Karpas-422 (cell line): ENCODE data around the gene QRICH2. TPM values are rescaled to one million over a fixed set of nuclear protein-coding genes. Genes with fewer than 3 reads are reported as not detected.

Source experiments
- small RNA-seq: library from RNA; depleted of rRNA; stranded (forward); fragments of <200 nt; gene quantifications from one replicate; pipeline ENCODE3, GENCODE V24; 2014
- total RNA-seq: library from RNA; depleted of rRNA; stranded (reverse); fragments of >200 nt; shearing (Covaris generic); gene quantifications from 2 replicates; pipeline ENCODE4 v1.2.3, GENCODE V29; 2014; ENCODE audit warnings: low replicate concordance; rRNA removed

The QRICH2 gene
- total RNA-seq, 1 experiment from 2014 or later, result 3.1 TPM

Small RNAs within 50 kb of the gene (small RNA-seq; reads per million reads assigned to genes)
- gene RF00019 (not detected), gene RNU6-24P (not detected)

Other genes with a start within 250 kb of the QRICH2 start
- gene SRP68, start 235.8 kb downstream of the QRICH2 start, total RNA-seq, result 12.0 and 18.4 TPM in 2 replicates
- gene GALR2, start 233.5 kb downstream of the QRICH2 start, total RNA-seq, result not detected in 2 replicates
- gene ZACN, start 229.1 kb downstream of the QRICH2 start, total RNA-seq, result not detected in 2 replicates
- gene EXOC7, start 204.5 kb downstream of the QRICH2 start, total RNA-seq, result 55.4 and 69.0 TPM in 2 replicates
- not detected in 2 replicates for gene FOXJ1, start 167.0 kb downstream of the QRICH2 start, total RNA-seq
- not detected in 2 replicates for gene RNF157, start 67.8 kb downstream of the QRICH2 start, total RNA-seq
- 22.5 and 46.3 TPM in 2 replicates for gene UBALD2, start 42.9 kb downstream of the QRICH2 start, total RNA-seq
- gene PRPSAP1, start 45.6 kb upstream of the QRICH2 start, total RNA-seq, result 27.6 and 41.1 TPM in 2 replicates
- 0.67 and 3.9 TPM in 2 replicates for gene SPHK1, start 76.3 kb upstream of the QRICH2 start, total RNA-seq
- 10.5 and 19.9 TPM in 2 replicates for gene UBE2O, start 144.9 kb upstream of the QRICH2 start, total RNA-seq
- gene AANAT, start 159.3 kb upstream of the QRICH2 start, total RNA-seq, result not detected in 2 replicates
- gene RHBDF2, start 193.1 kb upstream of the QRICH2 start, total RNA-seq, result 5.1 and 5.4 TPM in 2 replicates
- gene CYGB, start 229.4 kb upstream of the QRICH2 start, total RNA-seq, result 0.07 TPM in 1 of 2 replicates, not detected in the other
- gene PRCD, start 231.8 kb upstream of the QRICH2 start, total RNA-seq, result 0.37 and 0.69 TPM in 2 replicates